Stimulated activated CD8-positive, alpha-beta memory T cell treated with anti-CD3 and anti-CD28 coated beads, Interleukin-4, amount 100 ng/mL, for 48 hours (primary cell): ENCODE results near the gene TLE5.
"Not testable (repeated sequence)": the region's sequence is repeated elsewhere in the genome, so short reads cannot be mapped to it uniquely, and the experiment has no call there.

ENCODE experiments used
- DNase-seq: peaks from one replicate; pipeline ENCODE4 v3.0.0-alpha.2; 2020

TLE5 gene

DNA sequence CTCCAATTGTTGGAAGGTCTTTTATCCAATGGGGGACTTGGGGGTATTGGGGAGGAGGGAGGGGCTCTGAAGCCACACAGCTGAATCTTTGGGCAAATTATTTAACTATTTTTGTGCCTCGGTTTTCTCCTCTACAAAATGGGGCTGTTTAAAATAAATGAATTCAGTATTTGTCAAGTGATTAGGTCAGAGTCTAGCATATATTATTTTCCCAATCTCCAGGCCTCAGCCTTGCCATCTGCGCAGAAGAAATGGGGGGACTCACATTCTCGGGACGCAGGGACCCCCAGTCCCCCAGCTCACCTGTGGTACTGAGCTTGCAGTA is 1.5 kb downstream of the TLE5 start:
- no peak for DNase-seq

- no peak for DNase-seq
Observed at GRCh38 chr19:3059653-3060052, 2.6 kb downstream of the TLE5 start.

- no peak for DNase-seq
Observed at GRCh38 chr19:3058821-3059314, 3.4 kb downstream of the TLE5 start.

DNA sequence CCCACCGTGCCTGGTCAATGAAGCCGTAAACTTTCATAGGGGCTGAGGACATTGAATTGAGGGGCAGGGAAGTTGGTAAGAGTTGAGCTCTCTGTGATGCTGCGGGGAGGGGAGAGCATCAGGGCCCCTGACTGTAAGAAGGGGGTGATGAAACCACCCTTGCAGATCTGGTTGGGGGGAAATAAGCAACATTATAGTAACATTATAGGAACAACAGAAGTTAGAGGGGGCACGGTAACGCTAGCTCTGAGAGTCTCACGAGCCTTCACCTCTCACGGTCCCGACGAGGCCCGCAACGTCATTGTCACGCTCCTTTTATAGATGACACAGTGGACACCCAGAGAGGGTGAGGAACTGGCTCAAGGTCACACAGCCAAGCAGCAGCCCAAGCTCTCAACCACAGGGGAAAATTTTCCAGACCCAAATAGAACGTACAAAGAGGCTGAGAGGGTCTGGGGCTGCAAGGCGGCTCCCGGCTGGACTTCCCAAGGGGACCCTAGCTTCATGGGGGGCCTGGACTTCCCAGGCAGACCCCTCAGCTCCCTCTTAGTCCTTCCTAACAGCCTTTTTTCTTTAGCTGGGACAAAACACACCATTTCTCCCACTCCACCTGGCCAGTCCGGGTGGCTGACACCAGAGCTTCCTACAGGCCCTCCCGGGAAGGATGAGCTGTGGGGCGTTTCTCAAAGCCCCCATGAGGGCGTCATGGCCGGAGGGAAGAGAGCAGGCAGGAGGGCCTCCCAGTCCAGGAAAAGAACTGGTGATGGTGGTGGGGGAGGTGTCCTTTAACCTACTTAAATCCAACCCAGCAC is 4.1 kb downstream of the TLE5 start:
- no peak for DNase-seq

DNA sequence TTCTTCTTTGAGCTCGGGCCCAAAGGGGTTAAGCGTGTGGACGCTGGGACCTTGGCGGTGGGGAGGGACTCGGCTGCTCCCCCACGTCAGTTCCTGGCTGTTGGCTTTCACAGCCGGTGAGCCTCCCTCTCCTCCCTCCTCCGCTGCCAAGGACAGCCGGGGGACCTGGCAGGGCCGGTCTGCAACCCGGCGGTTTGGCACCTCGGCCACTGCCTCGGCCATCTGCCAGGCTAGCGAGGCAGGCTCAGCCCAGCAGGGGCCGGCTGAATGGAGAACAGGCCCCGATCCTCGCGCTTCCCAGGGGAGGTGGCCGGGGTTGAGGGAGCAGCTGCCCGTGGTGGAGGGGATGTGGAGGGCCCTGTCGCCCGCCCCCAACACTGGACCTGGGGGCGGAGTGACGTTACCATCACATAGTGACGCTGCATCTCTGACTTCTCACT is 5.0 kb downstream of the TLE5 start:
- no peak for DNase-seq

DNA sequence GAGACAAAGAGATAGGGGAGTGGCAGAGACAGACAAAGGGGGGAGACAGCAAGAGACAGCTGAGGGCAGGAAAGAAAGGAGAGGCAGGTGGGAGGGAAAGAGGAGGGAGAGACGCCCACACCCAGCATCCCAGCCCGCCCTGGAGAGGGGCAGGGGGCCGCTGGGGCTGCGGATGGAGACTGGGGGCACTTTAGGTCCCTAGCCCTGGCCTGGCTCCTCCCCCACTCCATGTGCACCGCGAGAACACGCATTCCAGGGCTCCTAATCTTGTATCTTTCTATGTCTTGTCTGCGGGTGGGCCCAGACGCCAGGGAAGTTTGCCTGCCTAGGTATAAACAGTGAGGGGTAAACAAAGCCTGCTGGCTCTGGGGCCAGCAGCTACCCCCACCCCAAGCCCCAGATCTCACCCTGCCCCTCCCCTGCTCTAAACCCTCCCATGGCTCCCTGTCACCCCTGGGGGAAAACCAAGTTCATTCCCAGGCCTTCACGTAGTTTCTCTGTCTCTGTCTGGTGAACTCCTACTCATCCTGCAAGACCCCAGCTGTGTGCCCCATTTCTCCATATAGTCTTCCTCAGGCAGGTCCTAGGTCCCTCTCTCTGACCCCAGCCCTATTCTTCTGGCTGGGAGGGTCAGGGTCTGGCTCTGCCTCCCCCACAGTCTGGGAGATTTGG is 5.7 kb downstream of the TLE5 start:
- DNase-seq: no peak

- no peak for DNase-seq
Observed at GRCh38 chr19:3055741-3056416, 6.4 kb downstream of the TLE5 start.

- no peak for DNase-seq
Observed at GRCh38 chr19:3054972-3055740, 7.1 kb downstream of the TLE5 start.

DNA sequence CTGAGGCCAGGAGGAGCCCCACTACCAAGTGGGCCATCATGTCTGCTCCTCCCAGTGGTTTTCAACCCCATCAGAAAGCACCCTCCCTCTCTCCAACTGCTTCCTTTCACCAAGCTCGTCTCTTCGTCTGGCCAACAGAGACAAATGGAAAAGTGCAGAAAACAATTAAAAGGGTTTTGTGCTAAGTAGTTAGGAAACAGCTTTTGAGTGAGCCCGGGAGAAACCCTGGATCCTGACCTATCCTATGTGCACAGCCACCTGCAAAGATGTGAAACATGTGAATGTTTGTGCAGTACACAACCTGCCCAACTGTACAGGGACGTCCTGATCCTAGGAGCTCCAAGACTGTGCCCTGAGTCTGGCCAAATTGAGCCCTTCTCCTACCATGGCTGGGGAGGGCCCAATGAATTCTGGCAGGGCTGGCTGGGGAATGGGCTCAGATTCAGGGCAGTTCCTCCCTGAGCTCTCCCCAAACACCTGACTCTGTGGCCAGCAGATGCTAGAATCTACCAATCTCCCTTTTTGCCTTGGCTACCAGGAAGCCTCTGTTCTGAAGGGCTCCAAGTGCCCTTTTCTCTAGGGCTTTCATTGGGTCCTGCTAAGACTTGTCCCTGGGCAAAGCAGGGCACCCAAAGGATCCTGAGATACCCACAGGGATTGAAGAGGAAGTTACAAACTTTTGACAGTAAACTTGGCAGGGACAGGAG is 7.9 kb downstream of the TLE5 start:
- no peak for DNase-seq

DNA sequence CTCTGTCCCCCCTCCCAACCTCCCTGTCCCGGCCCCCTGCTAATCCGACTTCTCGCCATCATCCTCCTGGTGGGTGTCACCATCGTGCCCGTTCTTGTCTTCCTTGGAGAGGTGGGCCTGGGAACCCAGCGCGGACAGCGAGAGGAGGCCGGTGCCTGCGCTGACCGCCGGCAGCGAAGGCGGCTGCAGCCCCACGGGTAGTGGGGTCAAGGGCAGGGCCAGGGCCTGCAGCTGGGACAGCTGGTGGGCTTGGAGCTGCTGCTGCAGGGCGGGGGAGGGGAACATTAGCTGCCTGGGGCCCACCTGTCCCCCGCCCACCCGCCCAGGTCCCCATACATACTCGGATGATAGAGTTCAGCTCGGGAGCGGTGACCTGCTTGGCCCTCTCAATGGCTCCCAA is 8.5 kb downstream of the TLE5 start:
- no peak for DNase-seq

- DNase-seq: no peak
Observed at GRCh38 chr19:3053218-3053621, 9.1 kb downstream of the TLE5 start.

- DNase-seq: not testable (repeated sequence)
Observed at GRCh38 chr19:3050016-3050415, 12.3 kb downstream of the TLE5 start.

DNA sequence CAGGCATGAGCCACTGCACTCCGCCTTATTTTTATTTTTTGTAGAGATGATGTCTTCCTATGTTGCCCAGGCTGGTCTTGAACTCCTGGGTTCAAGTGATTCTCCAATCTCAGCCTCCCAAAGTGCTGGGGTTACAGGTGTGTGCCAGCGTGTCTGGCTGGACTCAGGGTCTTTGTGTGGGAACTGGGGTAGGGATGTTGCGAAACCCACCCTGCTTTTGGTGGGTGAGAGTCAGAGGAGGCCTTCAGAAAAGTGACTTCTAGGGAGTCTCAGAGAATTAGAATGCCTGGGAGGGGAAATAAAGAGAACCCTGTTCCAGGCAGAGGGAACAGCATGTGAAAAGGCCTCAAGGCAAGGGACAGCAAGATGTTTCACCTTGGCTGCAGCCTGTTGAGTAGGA is 13.2 kb downstream of the TLE5 start:
- DNase-seq: no peak

DNA sequence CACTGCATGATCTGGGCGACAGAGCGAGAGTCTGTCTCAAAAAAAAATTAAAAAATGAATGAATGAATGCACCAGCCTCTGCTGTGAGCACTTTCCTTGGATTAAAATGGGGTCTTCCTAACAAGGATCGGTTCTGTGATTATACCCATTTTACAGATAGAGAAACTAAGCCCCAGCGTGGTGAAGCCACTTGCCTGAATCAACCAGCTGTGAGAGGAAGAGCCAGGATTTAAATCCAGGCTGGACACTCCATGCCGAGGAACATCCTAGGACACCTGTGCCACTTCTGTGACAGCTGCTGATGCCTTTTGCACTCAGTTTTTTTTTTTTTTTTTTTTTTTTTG is 14.1 kb downstream of the TLE5 start:
- DNase-seq: no peak

DNA sequence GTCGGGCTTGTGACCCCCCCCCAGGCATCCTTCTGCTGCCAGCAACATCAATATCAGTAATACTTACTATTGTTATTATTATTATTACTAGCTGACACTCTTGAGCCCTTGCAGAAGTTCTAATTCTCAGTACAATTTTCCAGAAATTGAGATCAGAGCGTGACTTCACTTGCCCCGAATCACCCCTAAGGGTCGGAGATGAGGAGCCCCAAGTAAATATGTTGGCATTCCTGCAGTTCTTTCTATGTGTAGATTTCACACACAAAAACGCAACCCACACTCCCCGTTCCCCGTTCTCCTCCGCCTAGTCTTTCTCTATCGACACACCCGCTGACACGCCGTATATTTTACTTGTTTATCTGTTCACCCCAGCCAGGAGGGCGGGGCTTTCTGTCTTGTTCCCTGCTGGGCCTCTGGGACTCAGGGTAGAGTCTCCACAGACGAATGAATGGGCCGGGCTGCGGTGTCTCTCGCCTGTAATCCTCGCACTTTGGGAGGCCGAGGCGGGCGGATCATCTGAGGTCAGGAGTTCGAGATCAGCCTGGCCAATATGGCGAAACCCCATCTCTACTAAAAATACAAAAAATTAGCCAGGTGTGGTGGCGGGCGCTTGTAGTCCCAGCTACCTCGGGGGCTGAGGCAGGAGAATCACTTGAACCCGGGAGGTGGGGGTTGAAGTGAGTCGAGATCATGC is 14.7 kb downstream of the TLE5 start:
- peak; percentile 72 for DNase-seq

GRCh38 chr19:3046698-3047495 is 15.4 kb downstream of the TLE5 start:
- no peak for DNase-seq

GRCh38 chr19:3045885-3046697 is 16.2 kb downstream of the TLE5 start:
- no peak for DNase-seq

DNA sequence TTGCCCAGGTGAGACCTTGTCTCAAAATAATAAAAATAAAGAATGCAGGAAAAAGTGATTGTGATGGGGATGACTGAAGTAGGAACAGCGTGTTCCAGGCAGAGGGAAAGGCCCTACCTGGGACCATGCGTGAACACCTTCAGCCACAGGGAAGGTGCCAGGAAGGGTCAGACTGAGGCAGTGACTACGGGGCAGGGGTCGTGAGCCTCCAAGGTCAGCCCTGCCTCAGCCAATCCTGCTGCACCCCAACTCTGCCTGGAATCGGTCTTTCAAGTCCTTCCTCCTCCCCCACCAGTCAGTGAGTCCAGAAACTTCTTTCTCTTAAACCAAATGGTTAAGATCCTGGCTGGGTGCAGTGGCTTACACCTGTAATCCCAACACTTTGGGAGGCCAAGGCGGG is 17.1 kb downstream of the TLE5 start:
- no peak for DNase-seq

GRCh38 chr19:3042621-3043267 is 19.6 kb downstream of the TLE5 start:
- no peak for DNase-seq
